CD4-positive, alpha-beta T cell (primary cell): ENCODE measurements around the gene DLEC1. TPM values are rescaled to one million over a fixed set of nuclear protein-coding genes. Genes with fewer than 3 reads are reported as not detected.

Source experiments
- ATAC-seq: fragments of 200-7000 bp; cut with Tn5 transposase; one replicate; pipeline ENCODE4 v1.10.0; 2022; ENCODE audit warnings: mild to moderate bottlenecking; ENCODE audit not compliant: poor library complexity
- CTCF ChIA-PET: fragments of 350-600 bp; sonication (Branson Sonifier 250); formaldehyde crosslinking; loops from one replicate; lab custom pipeline; 2021; ENCODE audit warnings: antibody characterized with exemption, inconsistent platforms; lab: Charles Lee
- POLR2A ChIA-PET: fragments of 350-600 bp; sonication (Branson Sonifier 250); formaldehyde crosslinking; loops from one replicate; lab custom pipeline; 2021; ENCODE audit warnings: antibody characterized with exemption, inconsistent platforms; lab: Charles Lee
- DNase-seq, 14 experiments: peaks; one replicate each; pipeline ENCODE4 v3.0.0-alpha.2; 2013 to 2020; ENCODE audit warnings: mixed read lengths in 2 of 14
- H3K27ac ChIP-seq, 2 donors: one replicate each; pipeline versions ENCODE4 v1.5.1 to v1.7.0; 2013; ENCODE audit warnings: low read length in 2 of 2, low read depth in 1 of 2, mild to moderate bottlenecking in 1 of 2
- H3K27me3 ChIP-seq, 2 experiments: 1 replicate in 1 of 2; 2 replicates in 1 of 2; pipeline versions ENCODE4 v1.6.1 to v1.7.0; 2013; ENCODE audit warnings: low read length in 2 of 2, control low read depth in 1 of 2, mild to moderate bottlenecking in 1 of 2, moderate library complexity in 1 of 2; ENCODE audit not compliant: insufficient read depth in 2 of 2, control insufficient read depth in 1 of 2
- H3K36me3 ChIP-seq: one replicate; pipeline ENCODE4 v1.6.1; 2013; ENCODE audit warnings: low read length, control low read depth; ENCODE audit not compliant: insufficient read depth
- H3K4me1 ChIP-seq: one replicate; pipeline ENCODE4 v1.6.1; 2013; ENCODE audit warnings: low read length, control low read depth; ENCODE audit not compliant: insufficient read depth
- H3K4me3 ChIP-seq: one replicate; pipeline ENCODE4 v1.5.1; 2013; ENCODE audit warnings: mild to moderate bottlenecking, low read length, moderate library complexity
- H3K9me3 ChIP-seq, 2 experiments: 1 replicate in 1 of 2; 2 replicates in 1 of 2; pipeline versions ENCODE4 v1.6.1 to v1.7.0; 2013; ENCODE audit warnings: low read length in 2 of 2, mild to moderate bottlenecking in 2 of 2, control low read depth in 1 of 2, moderate library complexity in 1 of 2; ENCODE audit not compliant: control insufficient read depth in 1 of 2, insufficient read depth in 1 of 2
- H3K27ac Mint-ChIP-seq: one replicate; pipeline ENCODE4 v1.8.0; 2020; ENCODE audit warnings: mixed read lengths
- H3K27me3 Mint-ChIP-seq: one replicate; pipeline ENCODE4 v1.8.0; 2021; ENCODE audit warnings: mixed read lengths
- H3K36me3 Mint-ChIP-seq: one replicate; pipeline ENCODE4 v1.8.0; 2021; ENCODE audit warnings: low read depth, mixed read lengths
- H3K4me1 Mint-ChIP-seq: one replicate; pipeline ENCODE4 v1.8.0; 2021; ENCODE audit warnings: low read depth, mixed read lengths
- H3K4me3 Mint-ChIP-seq: one replicate; pipeline ENCODE4 v1.8.0; 2020; ENCODE audit warnings: mild to moderate bottlenecking, mixed read lengths
- H3K9me3 Mint-ChIP-seq: one replicate; pipeline ENCODE4 v1.8.0; 2020; ENCODE audit warnings: mixed read lengths
- intact Hi-C, 2 experiments: fragments of 100-400 bp; cut with DNase I in 1 of 2; cut with micrococcal nuclease in 1 of 2; formaldehyde crosslinking; loops; one replicate each; pipeline versions ENCODE4 v1.15.1 to v1.9.0; 2023 to 2025; cut with DNase I, micrococcal nuclease
- total RNA-seq, 174 experiments: library from RNA in 2 of 174; stranded (reverse) in 2 of 174; gene quantifications; one replicate each; pipeline ENCODE4 v1.2.3 and lab custom pipeline; 2021 to 2026
- TF ChIP-seq, protein P1 (sequence below): fragments of 200-600 bp; IDR thresholded peaks from one replicate; pipeline ENCODE4 v1.8.0; 2022; ENCODE audit warnings: antibody characterized with exemption, mild to moderate bottlenecking

The DLEC1 gene
- total RNA-seq, 2 experiments from 2014 or later = 4.4 to 5.1 TPM

DNA sequence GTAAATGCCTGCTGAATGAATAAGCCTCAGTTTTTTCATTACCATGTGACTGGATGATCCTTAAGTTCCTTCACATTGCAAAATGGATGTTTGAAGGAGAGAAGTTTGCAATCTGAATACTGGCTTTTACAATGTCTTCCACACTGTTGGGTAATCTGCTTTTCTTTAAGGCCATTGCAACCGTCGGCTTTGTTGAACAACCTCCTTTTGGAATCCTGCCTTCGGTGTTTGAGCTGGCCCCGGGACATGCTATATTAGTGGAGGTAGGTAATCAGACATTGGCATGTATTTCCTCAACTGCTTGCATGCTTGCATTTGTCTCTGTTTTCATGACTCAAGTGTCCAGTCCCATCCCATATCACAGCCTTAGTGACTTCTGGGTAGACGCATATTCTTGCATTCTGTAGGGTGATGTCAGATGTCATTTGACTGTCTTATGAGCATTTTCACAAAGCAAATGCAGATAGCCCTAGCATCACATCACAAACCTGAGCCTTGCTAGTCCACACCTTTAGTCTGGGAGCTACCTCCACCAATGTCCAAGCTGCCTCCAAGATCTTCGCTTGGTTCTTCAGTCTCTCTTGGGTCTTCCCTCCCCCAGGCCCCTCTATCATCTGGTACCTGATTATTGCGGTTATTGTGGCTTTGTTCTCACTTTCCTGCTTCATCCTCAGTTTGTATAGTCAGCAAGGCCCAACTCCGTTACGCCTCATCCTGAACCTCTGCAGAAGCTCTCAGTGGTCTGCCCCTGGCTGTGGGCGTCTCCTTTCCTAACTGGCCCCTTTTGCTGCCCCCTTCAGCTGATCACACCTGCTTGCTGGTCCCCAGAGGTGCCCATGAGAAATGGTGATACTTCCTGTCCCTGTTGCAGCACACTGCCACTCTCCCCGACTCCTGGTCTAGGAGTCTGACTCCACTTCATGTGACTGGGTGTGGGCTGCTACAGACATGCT lies 49.4 kb downstream of the DLEC1 start:
- H3K9me3 Mint-ChIP-seq = peaks cover 6% of the 10 kb centered on the region
- Histone ChIP-seq H3K9me3 (peaks cover 7 to 10% of the 10 kb centered on the region in 2 experiments), H3K27ac (no peak overlapping the region), H3K36me3 (no peaks in the 10 kb centered on the region), H3K4me3 (no peak overlapping the region), H3K4me1 (no peaks in the 10 kb centered on the region), H3K27me3 (no peaks in the 10 kb centered on the region)
- ATAC-seq = no peak
- no peaks in the 10 kb centered on the region for H3K27me3 Mint-ChIP-seq
- no peak overlapping the region for H3K4me3 Mint-ChIP-seq
- H3K27ac Mint-ChIP-seq = no peak overlapping the region
- intact Hi-C loops = no loop called here
- DNase-seq = no peak
- no peaks in the 10 kb centered on the region for H3K4me1 Mint-ChIP-seq
- ChIA-PET POLR2A (no interaction called here), CTCF (no interaction called here)
- TF ChIP-seq, protein P1, sequence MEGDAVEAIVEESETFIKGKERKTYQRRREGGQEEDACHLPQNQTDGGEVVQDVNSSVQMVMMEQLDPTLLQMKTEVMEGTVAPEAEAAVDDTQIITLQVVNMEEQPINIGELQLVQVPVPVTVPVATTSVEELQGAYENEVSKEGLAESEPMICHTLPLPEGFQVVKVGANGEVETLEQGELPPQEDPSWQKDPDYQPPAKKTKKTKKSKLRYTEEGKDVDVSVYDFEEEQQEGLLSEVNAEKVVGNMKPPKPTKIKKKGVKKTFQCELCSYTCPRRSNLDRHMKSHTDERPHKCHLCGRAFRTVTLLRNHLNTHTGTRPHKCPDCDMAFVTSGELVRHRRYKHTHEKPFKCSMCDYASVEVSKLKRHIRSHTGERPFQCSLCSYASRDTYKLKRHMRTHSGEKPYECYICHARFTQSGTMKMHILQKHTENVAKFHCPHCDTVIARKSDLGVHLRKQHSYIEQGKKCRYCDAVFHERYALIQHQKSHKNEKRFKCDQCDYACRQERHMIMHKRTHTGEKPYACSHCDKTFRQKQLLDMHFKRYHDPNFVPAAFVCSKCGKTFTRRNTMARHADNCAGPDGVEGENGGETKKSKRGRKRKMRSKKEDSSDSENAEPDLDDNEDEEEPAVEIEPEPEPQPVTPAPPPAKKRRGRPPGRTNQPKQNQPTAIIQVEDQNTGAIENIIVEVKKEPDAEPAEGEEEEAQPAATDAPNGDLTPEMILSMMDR = no peak
- peaks cover 17% of the 10 kb centered on the region for H3K36me3 Mint-ChIP-seq

DNA sequence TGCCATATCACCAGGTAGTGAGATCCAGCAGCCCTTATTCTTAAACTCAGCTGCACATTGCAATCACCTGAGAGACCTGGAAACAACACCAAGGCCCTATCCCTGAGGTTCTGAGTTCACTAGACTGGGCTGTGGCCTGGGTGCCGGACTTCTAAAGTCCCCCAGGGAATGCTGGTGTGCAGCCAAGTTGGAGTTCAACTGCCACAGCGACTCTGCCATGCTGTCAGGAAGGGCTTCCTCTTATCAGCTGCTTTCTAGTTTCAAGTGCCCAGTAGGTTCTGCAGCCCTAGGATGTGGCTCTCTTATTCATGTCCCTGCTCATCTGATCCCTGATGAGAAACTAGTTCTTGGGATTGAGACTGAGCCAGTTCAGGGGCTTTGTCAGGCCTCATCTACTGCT lies 50.2 kb downstream of the DLEC1 start:
- H3K36me3 Mint-ChIP-seq = peaks cover 13% of the 10 kb centered on the region
- ATAC-seq = no peak
- no peak for DNase-seq
- Histone ChIP-seq H3K4me3 (no peak overlapping the region), H3K4me1 (no peaks in the 10 kb centered on the region), H3K27ac (no peak overlapping the region), H3K36me3 (no peaks in the 10 kb centered on the region), H3K27me3 (no peaks in the 10 kb centered on the region), H3K9me3 (peaks cover 4 to 5% of the 10 kb centered on the region in 2 experiments)
- intact Hi-C loops = no loop called here
- CTCF ChIA-PET = no interaction called here
- H3K27me3 Mint-ChIP-seq = no peaks in the 10 kb centered on the region
- H3K4me3 Mint-ChIP-seq = no peak overlapping the region
- POLR2A ChIA-PET = no interaction called here
- TF ChIP-seq, protein P1 = no peak
- H3K9me3 Mint-ChIP-seq = peaks cover 2% of the 10 kb centered on the region
- no peaks in the 10 kb centered on the region for H3K4me1 Mint-ChIP-seq
- no peak overlapping the region for H3K27ac Mint-ChIP-seq

DNA sequence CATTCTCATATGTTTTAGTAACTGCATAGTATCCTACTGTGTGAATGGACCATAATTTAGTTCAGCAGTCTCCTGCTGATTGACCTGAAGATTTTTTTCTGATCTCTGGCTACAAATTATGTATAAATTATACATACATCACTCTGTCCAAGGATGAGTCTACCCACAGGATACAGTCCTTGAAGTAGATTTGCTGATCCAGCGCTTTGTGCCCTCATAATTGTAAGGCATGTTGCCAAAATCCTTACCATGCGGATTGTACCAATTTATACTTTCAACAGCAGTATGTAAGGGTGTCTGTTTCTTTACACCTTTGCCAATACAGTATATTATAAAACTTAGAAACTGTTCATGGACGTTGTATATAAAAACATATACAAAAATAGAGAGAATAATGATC lies 51.4 kb downstream of the DLEC1 start:
- Histone ChIP-seq H3K9me3 (no peaks in the 10 kb centered on the region), H3K36me3 (no peaks in the 10 kb centered on the region), H3K27me3 (no peaks in the 10 kb centered on the region), H3K4me1 (no peaks in the 10 kb centered on the region), H3K27ac (no peak overlapping the region), H3K4me3 (no peak overlapping the region)
- no peak overlapping the region for H3K4me3 Mint-ChIP-seq
- CTCF ChIA-PET = no interaction called here
- POLR2A ChIA-PET = no interaction called here
- no peaks in the 10 kb centered on the region for H3K4me1 Mint-ChIP-seq
- no peaks in the 10 kb centered on the region for H3K9me3 Mint-ChIP-seq
- DNase-seq = no peak
- intact Hi-C loops = no loop called here
- peaks cover 1% of the 10 kb centered on the region for H3K36me3 Mint-ChIP-seq
- TF ChIP-seq, protein P1 = no peak
- ATAC-seq = no peak
- no peak overlapping the region for H3K27ac Mint-ChIP-seq
- H3K27me3 Mint-ChIP-seq = no peaks in the 10 kb centered on the region
